GM19238 (cell line): ENCODE results near the gene OR2A42.
"Not testable (repeated sequence)": the region's sequence is repeated elsewhere in the genome, so short reads cannot be mapped to it uniquely, and the experiment has no call there.

ENCODE experiments used
- DNase-seq: peaks from one replicate; pipeline ENCODE4 v3.0.0; 2011; ENCODE audit warnings: low spot score; ENCODE audit not compliant: insufficient read length

The OR2A42 gene, protein sequence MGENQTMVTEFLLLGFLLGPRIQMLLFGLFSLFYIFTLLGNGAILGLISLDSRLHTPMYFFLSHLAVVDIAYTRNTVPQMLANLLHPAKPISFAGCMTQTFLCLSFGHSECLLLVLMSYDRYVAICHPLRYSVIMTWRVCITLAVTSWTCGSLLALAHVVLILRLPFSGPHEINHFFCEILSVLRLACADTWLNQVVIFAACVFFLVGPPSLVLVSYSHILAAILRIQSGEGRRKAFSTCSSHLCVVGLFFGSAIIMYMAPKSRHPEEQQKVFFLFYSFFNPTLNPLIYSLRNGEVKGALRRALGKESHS

DNA sequence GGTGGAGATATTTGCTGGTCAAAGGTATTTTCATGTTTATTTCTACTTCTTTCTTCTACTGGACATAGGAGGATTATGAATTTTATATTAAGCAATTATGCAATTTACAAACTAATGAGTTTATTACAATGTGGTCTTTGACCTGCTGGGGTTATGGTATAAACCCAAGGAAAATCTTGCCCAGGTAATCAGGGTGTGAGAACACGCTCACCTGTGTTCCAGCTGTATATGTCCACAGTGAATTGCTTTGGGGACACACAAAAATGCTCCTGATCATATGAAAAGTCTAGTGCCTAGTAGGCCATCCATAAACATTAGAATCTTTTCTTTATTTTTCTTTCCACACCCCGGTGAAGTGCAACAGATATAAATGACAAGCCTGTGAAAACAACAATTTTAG lies at the start of gene OR2A42:
Gene OR2A42 (minus strand): TSS at position 241 of the 400 bp plus-strand sequence. CDS start 6,762 bp downstream, outside the sequence.
- not testable (repeated sequence) for DNase-seq

DNA sequence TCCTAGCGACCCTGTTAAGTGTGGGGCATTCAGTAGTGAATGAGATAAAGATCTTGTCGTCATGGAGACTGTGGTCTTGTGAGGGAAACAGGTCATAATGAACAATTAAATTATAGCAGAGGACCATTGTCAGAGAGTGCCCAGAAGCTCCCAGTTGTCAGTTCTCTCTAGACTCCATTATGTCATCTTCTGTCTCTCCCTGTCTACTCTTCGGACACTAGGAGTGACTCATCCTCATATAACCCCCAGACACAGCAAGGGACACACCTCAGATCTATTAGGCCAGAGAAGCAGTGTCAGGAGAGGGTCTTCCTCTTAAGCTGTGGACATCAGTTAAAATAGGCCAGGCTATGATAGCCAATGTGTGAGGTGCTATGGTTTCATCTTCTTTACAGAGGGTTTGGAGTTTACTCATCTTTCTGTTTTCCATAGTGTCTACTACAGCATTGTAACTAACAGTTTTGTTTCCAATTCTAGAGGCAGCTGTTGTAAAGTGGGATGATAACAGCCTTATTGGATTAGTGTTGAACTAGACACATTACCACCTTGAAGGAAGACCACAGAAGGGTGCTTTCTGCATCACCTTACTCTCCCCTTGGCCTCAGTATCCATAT lies 47.9 kb upstream of the OR2A42 start:
- DNase-seq: not testable (repeated sequence)

DNA sequence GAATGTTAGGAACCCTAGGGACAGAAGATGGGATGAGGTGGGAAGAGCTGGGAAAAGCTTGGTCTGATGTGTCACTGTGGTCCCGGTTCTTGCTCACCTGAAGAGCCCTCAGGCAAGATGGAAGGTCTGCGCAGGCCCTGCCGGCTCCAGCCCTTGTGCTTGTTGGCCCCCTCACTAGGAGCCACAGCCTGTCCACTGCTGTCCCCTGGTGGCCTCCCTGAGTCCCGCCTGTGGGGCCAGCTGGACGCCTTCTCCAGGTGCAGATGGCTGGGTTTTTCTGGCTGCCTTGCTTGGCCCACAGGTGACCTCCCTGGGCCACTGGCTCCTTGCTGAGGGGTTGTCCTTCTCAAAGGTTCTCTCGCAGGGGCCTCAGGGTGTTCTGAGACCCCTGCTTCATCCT lies 44.3 kb upstream of the OR2A42 start:
- not testable (repeated sequence) for DNase-seq

DNA sequence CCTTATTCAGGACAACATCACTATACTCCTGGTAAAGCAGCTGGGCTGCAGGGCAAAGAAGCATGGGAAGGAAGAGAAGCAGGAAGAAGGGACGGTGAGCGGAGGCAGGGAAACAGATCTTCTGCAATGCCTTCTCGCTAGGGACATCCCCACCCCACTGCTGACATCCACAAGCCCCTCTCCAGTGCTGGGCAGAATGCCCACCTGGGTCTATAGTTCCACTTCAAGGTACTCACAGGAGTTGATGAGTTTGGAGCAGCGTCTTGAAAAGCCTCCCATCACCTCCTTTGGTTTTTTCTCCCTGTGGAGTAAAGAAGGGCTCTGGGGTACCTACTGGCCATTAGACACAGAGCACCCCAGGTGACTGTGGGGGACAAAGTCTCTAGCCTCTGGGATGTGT lies 43.1 kb upstream of the OR2A42 start:
- not testable (repeated sequence) for DNase-seq

DNA sequence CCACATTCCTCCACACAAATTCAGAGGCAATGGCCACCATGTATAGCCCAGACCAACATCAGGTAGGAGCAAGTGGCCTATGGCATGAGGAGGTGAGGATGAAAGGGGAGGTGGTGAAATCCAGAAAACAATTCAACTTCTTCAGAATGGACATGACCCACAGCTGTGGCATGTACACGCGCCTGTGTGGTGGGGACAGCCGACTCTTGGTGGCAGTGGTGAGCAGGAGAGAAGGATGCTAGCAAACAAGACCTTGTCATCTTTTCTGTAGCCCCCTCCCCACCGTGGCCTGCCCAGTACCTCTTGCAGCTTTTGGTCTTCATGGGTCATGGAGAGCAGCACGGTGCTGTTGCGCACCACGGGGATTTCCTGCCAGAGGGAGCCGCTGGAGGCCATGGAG lies 42.6 kb upstream of the OR2A42 start:
- DNase-seq: not testable (repeated sequence)

DNA sequence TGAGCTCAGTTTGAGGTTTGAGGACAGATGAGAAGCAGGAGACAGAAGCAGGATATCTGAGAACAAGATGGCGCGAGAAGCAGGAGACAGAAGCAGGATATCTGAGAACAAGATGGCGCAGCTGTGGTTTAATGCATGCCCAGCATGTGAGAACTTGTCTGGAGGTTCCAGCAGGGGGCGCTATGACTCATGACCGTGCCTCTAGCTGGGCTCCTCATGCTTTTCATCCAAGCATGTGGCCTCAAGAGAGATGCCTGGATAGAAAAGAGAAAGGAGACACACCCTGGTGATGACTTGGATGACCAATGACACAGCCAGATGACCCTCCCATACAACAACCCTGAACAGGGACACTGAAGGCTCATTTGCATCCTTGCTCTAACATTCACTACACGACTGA lies 40.6 kb upstream of the OR2A42 start:
- DNase-seq: not testable (repeated sequence)

DNA sequence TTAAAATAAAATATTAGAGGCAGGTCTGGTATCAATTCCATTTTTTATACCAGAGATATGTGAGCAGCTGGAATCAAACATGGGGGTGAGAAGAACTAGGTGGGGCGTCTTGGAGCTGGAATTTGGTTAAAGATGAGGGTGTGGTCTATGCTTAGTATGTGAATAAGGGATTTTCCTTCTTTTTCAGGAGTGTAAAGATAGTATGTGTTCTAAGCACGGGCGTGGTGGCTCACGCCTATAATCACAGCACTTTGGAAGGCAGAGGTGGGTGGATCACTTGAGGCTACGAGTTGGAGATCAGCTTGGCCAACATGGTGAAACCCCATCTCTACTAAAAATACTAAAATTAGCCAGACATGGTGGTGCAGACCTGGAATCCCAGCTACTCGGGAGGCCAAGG lies 35.9 kb upstream of the OR2A42 start:
- DNase-seq: not testable (repeated sequence)

DNA sequence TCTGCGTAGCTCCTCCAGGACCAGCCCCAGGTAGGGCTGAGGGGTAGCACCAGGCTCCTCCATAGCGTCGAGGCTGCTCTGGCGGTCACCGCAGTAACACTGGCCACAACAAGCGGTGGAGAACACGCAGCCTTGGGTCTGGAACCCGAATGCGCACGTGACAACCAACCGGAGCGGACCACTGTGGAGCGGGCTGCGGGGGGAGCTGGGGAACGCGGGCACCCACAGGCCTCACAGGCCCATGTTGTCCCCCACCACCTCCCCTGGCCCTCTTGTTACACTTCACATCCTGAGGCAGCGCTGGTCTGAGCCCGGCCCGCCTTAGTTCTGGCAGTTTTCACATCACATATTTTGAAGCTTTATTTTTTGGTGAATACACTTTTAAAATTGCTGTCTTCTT lies 29.8 kb upstream of the OR2A42 start, which contains the start of gene CTAGE8:
Gene CTAGE8 (minus strand): TSS at position 101 of the 400 bp plus-strand sequence. CDS start 38 bp downstream, at position 63.
- DNase-seq: not testable (repeated sequence)

DNA sequence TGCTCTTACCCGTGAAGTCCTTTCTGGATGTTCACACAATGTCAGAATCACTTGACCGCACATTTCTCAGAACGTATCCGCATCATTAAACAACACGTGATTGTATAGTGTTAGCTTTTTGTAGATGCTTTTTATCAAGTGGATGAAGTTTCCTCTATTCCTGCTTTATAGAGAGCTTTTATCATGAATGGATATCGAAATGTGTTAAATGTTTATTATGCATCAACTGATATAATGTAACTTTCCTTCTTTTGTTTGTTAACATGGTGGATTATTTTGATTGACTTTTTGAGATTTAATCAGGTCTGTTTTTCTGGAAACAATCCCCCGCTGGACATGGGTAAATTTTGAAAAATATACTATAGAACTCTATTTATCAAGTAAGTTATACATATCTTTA lies 25.3 kb upstream of the OR2A42 start, which contains the start of gene OR2A7:
Gene OR2A7 (minus strand): TSS at position 101 of the 400 bp plus-strand sequence. CDS start 5,164 bp downstream, outside the sequence.
- DNase-seq: not testable (repeated sequence)

DNA sequence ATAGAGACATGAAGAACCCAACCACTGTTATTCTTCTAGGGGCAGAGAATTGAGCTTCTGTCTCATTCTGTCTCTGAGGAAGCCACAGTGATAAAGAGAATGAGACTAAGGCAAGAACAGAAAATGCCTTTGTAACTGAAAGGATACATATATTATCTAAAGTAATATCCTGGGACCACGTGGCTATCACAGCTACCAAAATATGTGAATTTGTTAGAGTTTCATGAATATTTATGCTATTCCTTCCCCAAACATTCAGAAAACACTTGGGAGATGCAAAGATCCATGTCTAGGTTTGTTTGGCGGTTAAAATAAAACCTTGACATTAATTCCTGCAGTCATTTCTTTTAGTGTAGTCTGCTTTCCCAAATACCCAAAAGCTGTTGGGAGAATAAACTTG lies 22.7 kb upstream of the OR2A42 start:
- DNase-seq: not testable (repeated sequence)

DNA sequence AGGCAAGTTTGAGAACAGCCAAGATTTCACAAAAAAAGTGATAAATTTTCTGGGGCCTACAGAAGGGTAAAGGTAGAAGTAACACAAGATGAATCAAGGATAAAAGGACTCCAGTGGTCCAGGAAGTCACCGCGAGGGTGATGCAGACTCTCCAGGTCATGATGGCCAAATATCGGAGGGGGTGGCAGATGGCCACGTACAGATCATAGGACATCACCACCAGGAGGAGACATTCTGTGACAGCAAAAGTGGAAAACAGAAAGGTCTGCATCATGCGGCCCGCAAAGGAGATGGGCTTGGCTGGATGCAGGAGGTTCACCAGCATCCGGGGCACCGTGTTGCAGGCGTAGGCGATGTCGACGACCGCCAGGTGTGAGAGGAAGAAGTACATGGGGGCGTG lies 19.7 kb upstream of the OR2A42 start:
- DNase-seq: not testable (repeated sequence)

DNA sequence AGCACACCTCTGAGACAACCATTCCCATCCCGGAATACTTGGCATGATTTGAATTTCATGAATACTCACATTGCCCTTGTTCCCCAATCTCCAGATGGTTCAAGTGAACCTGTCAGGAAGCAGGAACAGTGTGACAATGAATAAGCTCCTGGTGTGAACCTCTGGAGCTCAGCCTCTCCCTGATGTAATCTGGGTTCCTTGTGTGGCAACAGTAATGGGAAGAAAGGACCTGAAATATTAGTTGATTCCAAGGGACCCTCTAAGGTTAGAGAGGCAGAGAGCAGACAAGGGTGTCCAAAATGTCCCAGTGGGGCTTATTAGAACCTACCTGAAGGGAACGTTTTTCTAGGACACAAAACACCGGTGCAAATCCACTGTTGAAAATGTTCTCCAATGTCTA lies 16.7 kb upstream of the OR2A42 start:
- DNase-seq: no peak

DNA sequence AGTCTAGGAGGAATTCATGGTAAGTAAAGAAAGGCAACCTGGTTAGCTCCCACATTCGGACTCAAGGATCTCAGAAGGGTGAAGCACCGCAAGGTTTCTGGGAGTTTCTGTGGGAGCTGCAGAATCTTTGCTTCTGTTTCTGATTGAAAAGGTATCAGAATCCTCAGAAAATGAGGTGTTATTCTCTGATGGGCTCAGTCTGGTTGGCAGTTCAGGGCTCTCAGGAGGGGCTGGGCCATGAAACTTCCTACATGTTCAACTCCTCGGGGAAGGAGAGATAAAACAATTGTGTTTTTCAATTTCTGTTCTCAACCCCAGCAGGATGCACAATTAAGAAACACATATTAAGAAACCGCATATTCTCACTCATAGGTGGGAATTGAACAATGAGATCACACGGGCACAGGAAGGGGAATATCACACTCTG lies 16.1 kb upstream of the OR2A42 start:
- DNase-seq: no peak

DNA sequence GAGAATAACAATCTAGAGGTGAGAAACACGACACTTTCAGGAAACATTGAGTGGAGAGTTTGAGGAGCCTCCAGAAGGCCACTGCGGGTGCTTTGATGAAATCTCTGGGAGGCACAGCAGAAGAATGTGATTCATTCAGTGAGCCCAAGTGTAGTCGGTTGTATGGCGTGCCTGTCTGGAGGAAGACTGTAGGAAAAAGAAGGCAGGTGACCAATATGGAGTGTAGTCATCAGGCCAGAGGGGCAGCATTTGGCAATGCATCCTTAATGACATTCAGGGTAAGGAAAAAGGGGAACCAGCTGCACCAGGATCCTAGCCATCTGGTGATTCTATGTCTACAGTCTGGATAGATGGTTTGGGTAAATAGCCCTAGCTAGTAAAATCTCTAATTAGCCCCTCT lies 12.9 kb upstream of the OR2A42 start:
- not testable (repeated sequence) for DNase-seq

DNA sequence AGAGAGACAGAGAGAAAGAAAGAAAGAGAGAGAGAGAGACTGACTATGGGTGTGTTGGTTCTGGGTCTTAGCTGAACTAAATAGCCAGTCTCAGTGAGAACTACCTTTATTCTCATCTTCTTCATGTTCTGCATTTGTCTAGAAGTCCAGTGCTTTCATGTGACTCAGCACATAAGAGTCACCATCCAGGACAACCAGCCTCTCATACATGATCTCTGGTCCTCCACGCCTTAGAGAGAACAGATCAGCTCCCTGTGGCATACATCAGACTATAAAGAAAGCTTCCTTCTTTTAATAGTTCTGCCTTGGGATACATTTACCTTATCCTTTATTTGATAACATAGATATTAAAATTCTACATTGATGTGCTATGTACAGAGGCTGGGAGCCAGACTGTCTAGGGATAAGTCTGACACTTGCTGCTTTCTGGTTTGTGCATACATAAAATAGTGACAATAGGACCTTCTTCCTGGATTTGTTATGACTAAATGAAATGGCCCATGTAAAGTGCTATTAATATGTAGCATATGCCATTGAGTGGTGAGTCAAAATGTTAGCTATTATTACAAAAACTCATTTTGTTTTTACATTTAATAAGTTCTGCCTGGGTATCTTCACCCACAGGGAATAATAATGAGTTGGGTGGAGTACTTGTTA lies 8.4 kb upstream of the OR2A42 start:
- DNase-seq: not testable (repeated sequence)

DNA sequence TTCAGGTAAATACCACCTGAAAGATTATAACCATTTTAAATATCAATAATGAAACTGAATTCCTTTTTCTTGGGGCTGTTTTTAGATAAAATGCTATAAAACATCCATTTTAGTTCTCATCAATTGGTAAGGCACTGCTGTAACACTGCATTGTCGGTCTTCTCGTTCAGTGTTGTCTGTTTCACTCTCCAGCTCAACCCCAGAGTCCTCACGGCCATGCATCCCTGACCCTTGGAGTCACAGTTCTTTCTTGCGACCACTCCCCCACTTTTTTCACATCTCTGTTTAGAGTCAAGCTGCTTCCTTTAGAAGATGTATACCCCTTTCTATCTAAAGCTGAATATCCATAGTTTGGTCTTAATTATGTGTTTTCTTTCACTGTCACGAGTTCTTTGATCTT lies 7.6 kb upstream of the OR2A42 start:
- not testable (repeated sequence) for DNase-seq

DNA sequence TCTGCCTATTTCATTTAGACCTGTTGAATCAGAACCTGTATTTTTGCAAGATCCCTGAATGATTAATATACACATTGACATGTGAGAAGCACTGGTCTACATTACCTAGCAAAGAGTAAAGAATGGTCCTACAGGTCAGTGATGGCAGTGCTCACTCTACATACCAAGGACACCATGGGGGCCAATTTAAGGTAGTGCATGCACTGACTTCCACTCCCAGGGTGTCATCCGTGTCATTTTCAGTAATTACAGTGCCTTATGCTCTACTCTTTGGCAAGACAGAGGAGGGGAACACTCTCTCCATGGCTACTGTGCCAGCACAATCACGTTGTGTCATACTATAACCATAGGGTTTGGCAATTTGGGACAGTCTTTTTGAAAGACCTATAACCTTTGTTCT lies 6.0 kb upstream of the OR2A42 start:
- DNase-seq: not testable (repeated sequence)

DNA sequence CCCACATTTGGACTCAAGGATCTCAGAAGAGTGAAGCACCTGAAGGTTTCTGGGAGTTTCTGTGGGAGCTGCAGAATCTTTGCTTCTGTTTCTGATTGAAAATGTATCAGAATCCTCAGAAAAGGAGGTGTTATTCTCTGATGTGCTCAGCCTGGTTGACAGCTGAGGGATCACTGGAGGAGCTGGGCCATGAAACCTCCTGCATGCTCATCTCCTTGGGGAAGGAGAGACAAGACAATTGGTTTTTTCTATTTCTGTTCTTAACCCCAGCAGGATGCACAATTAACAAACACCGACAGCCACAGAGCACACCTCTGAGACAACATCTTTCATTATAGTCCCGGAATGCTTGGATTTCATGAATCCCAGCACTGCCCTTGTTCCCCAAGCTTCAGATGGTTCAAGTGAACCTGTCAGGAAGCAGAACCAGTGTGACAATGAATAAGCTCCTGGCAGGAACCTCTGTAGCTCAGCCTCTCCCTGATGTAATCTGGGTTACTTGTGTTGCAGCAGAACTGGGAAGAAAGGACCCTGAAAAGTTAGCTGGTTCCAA lies 799 bp downstream of the OR2A42 start:
- DNase-seq: not testable (repeated sequence)

DNA sequence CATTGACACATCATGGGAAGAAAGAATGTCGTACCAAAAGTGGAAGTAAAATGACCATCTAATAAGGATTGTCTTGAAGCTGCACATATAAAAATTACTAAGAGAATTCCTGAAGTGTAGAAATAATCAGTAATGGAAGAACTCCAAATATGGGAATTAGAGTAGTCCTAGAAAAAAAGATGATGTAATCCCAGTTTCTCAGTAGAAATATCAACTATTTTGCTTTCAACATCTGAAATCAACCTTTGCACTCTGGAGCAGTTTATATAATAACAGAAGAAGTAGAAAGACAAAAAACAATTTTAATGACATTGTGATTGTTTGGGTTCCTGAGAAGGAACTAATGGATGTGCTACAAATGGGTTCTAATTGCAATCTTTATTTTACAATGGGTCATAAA lies 6.4 kb downstream of the OR2A42 start:
- not testable (repeated sequence) for DNase-seq

DNA sequence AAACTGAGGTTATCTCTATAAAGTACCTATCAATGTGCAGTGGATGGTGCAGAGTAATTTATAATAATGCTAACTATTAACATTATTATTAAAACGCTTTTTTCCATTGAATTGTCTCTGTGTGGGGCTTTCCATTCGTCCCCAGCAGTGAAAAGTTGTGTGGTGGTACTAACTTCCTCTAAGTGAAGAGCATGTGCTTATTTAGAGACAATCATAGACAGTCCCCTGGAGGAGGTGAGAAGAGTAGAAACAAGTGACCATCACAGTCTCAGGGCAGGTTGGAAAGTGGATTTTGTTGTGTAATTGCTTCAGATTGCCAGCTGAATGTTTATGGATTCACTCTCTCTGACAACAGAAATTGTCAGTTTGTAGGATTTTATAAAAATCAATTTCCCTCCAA lies 8.4 kb downstream of the OR2A42 start:
- DNase-seq: not testable (repeated sequence)

DNA sequence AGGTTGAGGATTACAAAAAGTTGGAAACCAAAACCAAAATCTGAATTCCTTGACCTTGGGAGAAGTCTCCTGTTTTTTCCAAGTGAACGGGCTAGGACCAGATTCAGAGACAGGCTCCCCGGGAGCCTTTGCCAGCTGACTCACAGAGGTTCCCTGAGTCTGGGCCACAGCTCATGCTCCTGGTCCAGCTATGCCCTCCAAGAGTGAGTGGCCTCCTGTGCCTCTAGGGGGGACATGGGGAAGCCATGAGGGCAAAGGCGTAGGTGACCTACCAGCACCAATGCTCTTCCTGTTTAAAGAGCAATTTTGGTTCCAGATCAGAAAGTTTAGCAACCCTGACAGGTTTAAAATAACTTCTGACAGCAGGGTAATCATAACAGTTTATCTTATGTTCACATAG lies 10.6 kb downstream of the OR2A42 start:
- DNase-seq: not testable (repeated sequence)

DNA sequence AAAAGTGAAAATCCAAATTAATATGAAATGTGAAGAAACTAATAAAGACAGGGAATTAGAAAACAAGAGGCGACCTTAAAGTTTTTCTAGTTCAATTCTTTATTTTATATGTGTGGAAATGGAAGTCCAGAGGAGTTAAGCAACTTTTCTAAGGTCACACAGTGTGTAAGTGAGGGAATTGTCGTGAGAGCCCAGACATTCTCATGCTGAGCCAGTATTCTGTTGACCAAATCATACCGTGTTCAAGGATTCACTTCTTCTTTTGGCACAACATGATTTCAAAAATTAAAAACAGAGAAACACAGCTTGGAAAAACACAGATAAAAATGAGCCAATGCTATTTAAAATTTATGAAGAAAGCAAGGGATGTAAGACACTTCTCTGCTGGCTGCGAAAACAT lies 12.5 kb downstream of the OR2A42 start:
- not testable (repeated sequence) for DNase-seq
